Progenitor cell of endocrine pancreas (in vitro differentiated cells): ENCODE data around the gene UGT2A1. TPM values are rescaled to one million over a fixed set of nuclear protein-coding genes. Genes with fewer than 3 reads are reported as not detected.
"Not testable (repeated sequence)": the region's sequence is repeated elsewhere in the genome, so short reads cannot be mapped to it uniquely, and the experiment has no call there.

Source experiments
- DNase-seq: peaks from one replicate; pipeline ENCODE4 v3.0.0; 2021; ENCODE audit warnings: low spot score; ENCODE audit not compliant: unreplicated experiment
- H3K27ac Mint-ChIP-seq: 2 replicates; pipeline ENCODE4 v1.8.0; 2021; ENCODE audit warnings: mild to moderate bottlenecking, moderate library complexity, mixed read lengths
- H3K27me3 Mint-ChIP-seq: 2 replicates; pipeline ENCODE4 v1.8.0; 2021; ENCODE audit warnings: mixed read lengths
- H3K36me3 Mint-ChIP-seq: 2 replicates; pipeline ENCODE4 v1.8.0; 2022; ENCODE audit warnings: mixed read lengths; ENCODE audit not compliant: insufficient read depth
- H3K4me1 Mint-ChIP-seq: 2 replicates; pipeline ENCODE4 v1.8.0; 2021; ENCODE audit warnings: low read depth, mixed read lengths
- H3K4me3 Mint-ChIP-seq: 2 replicates; pipeline ENCODE4 v1.8.0; 2021; ENCODE audit warnings: low read depth, mild to moderate bottlenecking, moderate library complexity, mixed read lengths
- H3K9me3 Mint-ChIP-seq: 2 replicates; pipeline ENCODE4 v1.8.0; 2021; ENCODE audit warnings: low read depth, mixed read lengths
- CTCF ChIP-seq: fragments of 200-600 bp; sonication (generic); IDR thresholded peaks from one replicate; pipeline ENCODE4 v1.5.0; 2021; ENCODE audit warnings: antibody characterized with exemption, mild to moderate bottlenecking; ENCODE audit not compliant: unreplicated experiment
- total RNA-seq: library from RNA; stranded (reverse); gene quantifications from 2 replicates; pipeline ENCODE4 v1.2.1, GENCODE V29; 2021

Gene UGT2A1
- total RNA-seq, 1 donor from 2014 or later = not detected

- H3K4me3 Mint-ChIP-seq = no peak overlapping the region
- TF ChIP-seq CTCF = no peak
- H3K27me3 Mint-ChIP-seq = no peaks in the 10 kb centered on the region
- H3K36me3 Mint-ChIP-seq = no peaks in the 10 kb centered on the region
- no peak overlapping the region for H3K27ac Mint-ChIP-seq
- H3K9me3 Mint-ChIP-seq = no peaks in the 10 kb centered on the region
- peaks cover 8% of the 10 kb centered on the region for H3K4me1 Mint-ChIP-seq
- no peak for DNase-seq
These were observed 31.8 kb upstream of the UGT2A1 start for GRCh38 chr4:69684804-69685203.

DNA sequence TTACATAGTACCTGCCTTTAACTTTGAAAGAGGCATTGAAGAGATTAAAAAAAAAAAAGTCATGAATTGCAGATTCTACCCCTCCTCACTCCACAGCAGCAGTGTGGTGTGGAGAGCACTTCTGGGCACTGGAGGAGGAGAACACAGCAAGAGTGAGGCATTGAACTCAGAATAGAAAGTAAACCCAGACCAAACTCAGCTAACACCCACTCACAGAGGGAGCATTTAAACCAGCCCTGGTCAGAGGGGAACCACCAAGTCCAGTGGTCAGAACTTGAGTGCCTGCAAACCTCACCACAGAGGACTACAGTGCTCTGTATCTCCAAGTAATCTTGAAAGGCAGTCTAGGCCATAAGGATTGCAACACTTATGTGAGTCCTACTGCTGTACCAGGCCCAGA, 15.6 kb upstream of the UGT2A1 start:
- no peak for DNase-seq
- no peaks in the 10 kb centered on the region for H3K27me3 Mint-ChIP-seq
- H3K4me1 Mint-ChIP-seq = no peaks in the 10 kb centered on the region
- no peak overlapping the region for H3K27ac Mint-ChIP-seq
- peaks cover under 1% of the 10 kb centered on the region for H3K36me3 Mint-ChIP-seq
- TF ChIP-seq CTCF = no peak
- peaks cover 9% of the 10 kb centered on the region for H3K9me3 Mint-ChIP-seq
- H3K4me3 Mint-ChIP-seq = no peak overlapping the region

DNA sequence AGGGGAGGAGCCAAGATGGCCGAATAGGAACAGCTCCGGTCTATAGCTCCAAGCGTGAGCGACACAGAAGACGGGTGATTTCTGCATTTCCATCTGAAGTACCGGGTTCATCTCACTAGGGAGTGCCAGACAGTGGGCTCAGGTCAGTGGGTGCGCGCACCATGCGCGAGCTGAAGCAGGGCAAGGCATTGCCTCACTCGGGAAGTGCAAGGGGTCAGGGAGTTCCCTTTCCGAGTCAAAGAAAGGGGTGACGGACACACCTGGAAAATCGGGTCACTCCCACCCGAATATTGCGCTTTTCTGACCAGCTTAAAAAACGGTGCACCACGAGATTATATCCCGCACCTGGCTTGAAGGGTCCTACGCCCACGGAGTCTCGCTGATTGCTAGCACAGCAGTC, 11.0 kb upstream of the UGT2A1 start:
- not testable (repeated sequence) for H3K4me1 Mint-ChIP-seq, DNase-seq, H3K27me3 Mint-ChIP-seq, H3K27ac Mint-ChIP-seq, H3K36me3 Mint-ChIP-seq
- Mint-ChIP-seq H3K9me3 (peaks cover 21% of the 10 kb centered on the region), H3K4me3 (peak overlapping the region; percentile 44)

DNA sequence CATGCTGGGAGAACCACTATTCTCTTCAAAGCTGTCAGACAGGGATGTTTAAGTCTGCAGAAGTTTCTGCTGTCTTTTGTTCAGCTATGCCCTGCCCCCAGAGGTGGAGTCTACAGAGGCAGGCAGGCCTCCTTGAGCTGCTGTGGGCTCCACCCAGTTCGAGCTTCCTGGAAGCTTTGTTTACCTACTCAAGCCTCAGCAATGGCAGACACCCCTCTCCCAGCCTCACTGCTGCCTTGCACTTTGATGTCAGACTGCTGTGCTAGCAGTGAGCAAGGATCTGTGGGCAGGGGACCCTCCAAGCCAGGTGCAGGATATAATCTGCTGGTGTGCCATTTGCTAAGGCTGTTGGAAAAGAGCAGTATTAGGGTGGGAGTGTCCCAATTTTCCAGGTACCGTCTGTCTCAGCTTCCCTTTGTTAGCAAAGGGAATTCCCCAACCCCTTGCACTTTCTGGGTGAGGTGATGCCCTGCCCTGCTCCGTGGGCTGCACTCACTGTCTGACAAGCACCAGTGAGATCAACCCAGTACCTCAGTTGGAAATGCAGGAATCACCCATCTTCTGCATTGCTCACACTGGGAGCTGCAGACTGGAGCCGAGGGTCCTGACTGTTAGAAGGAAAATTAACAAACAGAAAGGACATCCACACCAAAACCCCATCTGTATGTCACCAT, 8.2 kb upstream of the UGT2A1 start:
- not testable (repeated sequence) for DNase-seq, H3K4me1 Mint-ChIP-seq, H3K4me3 Mint-ChIP-seq, H3K27me3 Mint-ChIP-seq, H3K36me3 Mint-ChIP-seq, H3K27ac Mint-ChIP-seq
- H3K9me3 Mint-ChIP-seq = peaks cover 26% of the 10 kb centered on the region

- Mint-ChIP-seq H3K4me1 (peaks cover 1% of the 10 kb centered on the region), H3K36me3 (no peaks in the 10 kb centered on the region), H3K4me3 (no peak overlapping the region), H3K9me3 (peaks cover 19% of the 10 kb centered on the region), H3K27ac (no peak overlapping the region), H3K27me3 (no peaks in the 10 kb centered on the region)
- no peak for DNase-seq
- TF ChIP-seq CTCF = no peak
These were observed 5.1 kb upstream of the UGT2A1 start for GRCh38 chr4:69658133-69658532.

- Mint-ChIP-seq H3K27ac (no peak overlapping the region), H3K4me1 (peaks cover 2% of the 10 kb centered on the region), H3K4me3 (no peak overlapping the region), H3K27me3 (no peaks in the 10 kb centered on the region), H3K9me3 (peaks cover 11% of the 10 kb centered on the region), H3K36me3 (no peaks in the 10 kb centered on the region)
- TF ChIP-seq CTCF = no peak
- no peak for DNase-seq
These were observed 3.7 kb upstream of the UGT2A1 start for GRCh38 chr4:69656653-69657158.
